DND-41 (cell line): Measurements from ENCODE around the gene TMEM11.

Experiments used
- ATAC-seq: fragments of 200-7000 bp; cut with Tn5 transposase; 3 replicates; pipeline ENCODE4 v1.9.1; 2021; ENCODE audit warnings: low read depth; ENCODE audit not compliant: insufficient read depth
- DNase-seq: peaks from one replicate; pipeline ENCODE4 v3.0.0-alpha.2; 2020
- H2AFZ ChIP-seq: 2 replicates; pipeline ENCODE4 v1.6.0; 2012; ENCODE audit warnings: low read depth, low read length
- H3K27ac ChIP-seq: 2 replicates; pipeline ENCODE4 v1.5.1; 2012; ENCODE audit warnings: low read length, inconsistent platforms
- H3K27me3 ChIP-seq: fragments of 200-600 bp; sonication (generic); 2 replicates; pipeline ENCODE4 v1.6.0; 2012; ENCODE audit warnings: low read length, mild to moderate bottlenecking, inconsistent platforms; ENCODE audit not compliant: insufficient read depth, poor library complexity
- H3K36me3 ChIP-seq: 2 replicates; pipeline ENCODE4 v1.5.1; 2012; ENCODE audit warnings: low read length, inconsistent platforms; ENCODE audit not compliant: insufficient read depth
- H3K4me1 ChIP-seq: 2 replicates; pipeline ENCODE4 v1.5.1; 2012; ENCODE audit warnings: mild to moderate bottlenecking, low read length; ENCODE audit not compliant: insufficient read depth
- H3K4me2 ChIP-seq: 2 replicates; pipeline ENCODE4 v1.6.0; 2012; ENCODE audit warnings: mild to moderate bottlenecking, moderate library complexity, low read length, inconsistent platforms; ENCODE audit not compliant: insufficient read depth
- H3K4me3 ChIP-seq, 2 experiments: fragments of 200-600 bp in 1 of 2; shearing (Covaris generic) in 1 of 2; 2 replicates each; pipeline ENCODE4 v1.5.1; 2012 to 2016; ENCODE audit warnings: inconsistent platforms in 2 of 2, low read length in 2 of 2, mild to moderate bottlenecking in 2 of 2, low read depth in 1 of 2, moderate library complexity in 1 of 2
- H3K79me2 ChIP-seq: 2 replicates; pipeline ENCODE4 v1.6.0; 2012; ENCODE audit warnings: low read length, inconsistent platforms; ENCODE audit not compliant: insufficient read depth
- H3K9ac ChIP-seq: 2 replicates; pipeline ENCODE4 v1.6.0; 2012; ENCODE audit warnings: low read depth, mild to moderate bottlenecking, inconsistent platforms, low read length, moderate library complexity
- H3K9me3 ChIP-seq: 2 replicates; pipeline ENCODE4 v1.5.1; 2012; ENCODE audit warnings: low read length, moderate library complexity, mild to moderate bottlenecking, inconsistent platforms; ENCODE audit not compliant: insufficient read depth, severe bottlenecking
- H4K20me1 ChIP-seq: 2 replicates; pipeline ENCODE4 v1.6.0; 2012; ENCODE audit warnings: low read length; ENCODE audit not compliant: insufficient read depth
- EZH2 ChIP-seq: IDR thresholded peaks from 3 replicates; pipeline ENCODE4 v1.6.1; 2012; ENCODE audit warnings: borderline replicate concordance, low read depth, mild to moderate bottlenecking, moderate library complexity, low read length, inconsistent platforms; ENCODE audit not compliant: severe bottlenecking
- TF ChIP-seq, protein P1 (sequence below): IDR thresholded peaks from 2 replicates; pipeline ENCODE4 v1.5.1; 2012; ENCODE audit warnings: borderline replicate concordance, low read length, moderate library complexity, mild to moderate bottlenecking; ENCODE audit not compliant: poor library complexity, severe bottlenecking; ENCODE audit errors: extremely low read depth

The TMEM11 gene

DNA sequence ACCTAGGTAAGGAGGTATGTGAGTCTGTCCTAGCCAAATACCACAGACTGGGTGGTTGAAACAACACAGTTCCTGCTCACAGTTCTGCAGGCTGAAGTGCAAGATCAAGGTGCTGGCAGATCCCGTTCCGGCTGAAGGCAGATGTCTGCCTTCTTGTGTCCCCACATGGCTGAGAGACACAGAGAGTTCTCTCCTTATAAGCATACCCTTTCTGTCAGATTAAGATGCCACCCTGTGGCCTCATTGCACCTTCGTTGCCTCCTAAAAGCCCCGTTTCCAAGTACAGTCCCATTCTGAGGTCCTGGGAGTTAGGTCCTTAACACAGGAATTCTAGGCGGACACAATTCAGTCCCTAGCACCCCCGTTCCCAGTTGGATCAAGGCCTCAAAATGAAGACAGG is 9.1 kb upstream of the TMEM11 start:
- Histone ChIP-seq H3K27me3 (no peaks in the 10 kb centered on the region), H3K9me3 (no peaks in the 10 kb centered on the region), H3K27ac (no peak overlapping the region), H3K79me2 (peaks cover 45% of the 10 kb centered on the region), H3K4me1 (no peaks in the 10 kb centered on the region), H3K36me3 (peaks cover 30% of the 10 kb centered on the region), H2AFZ (no peak overlapping the region), H4K20me1 (peaks cover 29% of the 10 kb centered on the region), H3K4me3 (no peak overlapping the region), H3K4me2 (no peak overlapping the region), H3K9ac (no peak overlapping the region)
- TF ChIP-seq, protein P1, sequence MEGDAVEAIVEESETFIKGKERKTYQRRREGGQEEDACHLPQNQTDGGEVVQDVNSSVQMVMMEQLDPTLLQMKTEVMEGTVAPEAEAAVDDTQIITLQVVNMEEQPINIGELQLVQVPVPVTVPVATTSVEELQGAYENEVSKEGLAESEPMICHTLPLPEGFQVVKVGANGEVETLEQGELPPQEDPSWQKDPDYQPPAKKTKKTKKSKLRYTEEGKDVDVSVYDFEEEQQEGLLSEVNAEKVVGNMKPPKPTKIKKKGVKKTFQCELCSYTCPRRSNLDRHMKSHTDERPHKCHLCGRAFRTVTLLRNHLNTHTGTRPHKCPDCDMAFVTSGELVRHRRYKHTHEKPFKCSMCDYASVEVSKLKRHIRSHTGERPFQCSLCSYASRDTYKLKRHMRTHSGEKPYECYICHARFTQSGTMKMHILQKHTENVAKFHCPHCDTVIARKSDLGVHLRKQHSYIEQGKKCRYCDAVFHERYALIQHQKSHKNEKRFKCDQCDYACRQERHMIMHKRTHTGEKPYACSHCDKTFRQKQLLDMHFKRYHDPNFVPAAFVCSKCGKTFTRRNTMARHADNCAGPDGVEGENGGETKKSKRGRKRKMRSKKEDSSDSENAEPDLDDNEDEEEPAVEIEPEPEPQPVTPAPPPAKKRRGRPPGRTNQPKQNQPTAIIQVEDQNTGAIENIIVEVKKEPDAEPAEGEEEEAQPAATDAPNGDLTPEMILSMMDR, result no peak
- no peak for TF ChIP-seq EZH2
- DNase-seq (no peak), ATAC-seq (no peak)

DNA sequence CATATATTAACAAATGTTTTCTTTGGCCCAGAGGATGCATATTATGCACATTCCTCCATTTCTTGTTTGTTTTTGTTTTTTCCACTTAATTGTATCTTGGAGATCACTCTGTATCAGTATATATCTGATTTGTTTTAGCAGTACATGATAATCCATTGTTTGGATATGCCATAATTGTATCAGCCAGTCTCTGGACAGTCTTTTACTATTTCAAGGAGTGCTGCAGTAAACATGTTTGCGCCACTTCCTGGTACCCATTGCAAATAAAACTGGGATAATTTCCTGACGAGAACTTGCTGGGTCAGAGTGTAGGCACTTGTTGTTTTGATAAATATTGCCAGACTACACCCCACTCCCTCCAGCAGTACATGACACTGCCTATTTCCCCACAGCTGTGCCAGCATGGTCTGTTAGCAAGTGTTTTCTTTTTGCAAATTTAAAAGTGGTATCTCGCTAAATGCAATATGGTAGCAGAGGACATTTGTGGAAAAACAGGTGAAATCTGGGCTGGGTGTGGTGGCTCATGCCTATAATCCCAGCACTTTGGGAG is 4.9 kb upstream of the TMEM11 start:
- Histone ChIP-seq H3K27ac (no peak overlapping the region), H3K27me3 (no peaks in the 10 kb centered on the region), H3K4me1 (peaks cover 15% of the 10 kb centered on the region), H3K4me3 (no peak overlapping the region), H3K36me3 (peaks cover 41% of the 10 kb centered on the region), H3K4me2 (no peak overlapping the region), H3K9ac (no peak overlapping the region), H4K20me1 (peaks cover 35% of the 10 kb centered on the region), H3K9me3 (no peaks in the 10 kb centered on the region), H3K79me2 (peaks cover 82% of the 10 kb centered on the region), H2AFZ (no peak overlapping the region)
- no peak for DNase-seq
- TF ChIP-seq, protein P1, result no peak
- no peak for ATAC-seq

DNA sequence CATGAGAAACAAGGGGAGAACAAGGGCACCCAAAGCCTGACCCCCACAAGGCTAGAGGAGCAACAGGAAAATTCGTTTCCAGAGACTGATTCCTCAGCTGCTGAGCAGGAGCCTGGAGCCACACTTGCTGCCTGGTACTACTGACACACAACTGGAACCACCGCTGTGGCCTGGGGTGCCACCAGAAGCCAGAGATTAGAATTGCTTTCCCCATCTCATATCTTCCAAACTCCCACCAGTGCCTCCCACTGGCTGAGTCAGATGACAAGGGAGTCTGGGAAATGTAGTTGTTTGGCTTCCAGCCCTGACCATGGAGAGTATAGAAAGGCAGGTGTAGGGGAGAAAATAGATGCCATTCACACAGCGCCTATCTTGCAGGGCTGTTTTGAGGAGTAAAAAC is 4.1 kb upstream of the TMEM11 start:
- Histone ChIP-seq H3K27ac (no peak overlapping the region), H3K9ac (no peak overlapping the region), H3K4me3 (no peak overlapping the region), H3K9me3 (no peaks in the 10 kb centered on the region), H2AFZ (no peak overlapping the region), H3K4me2 (no peak overlapping the region), H3K4me1 (peaks cover 16% of the 10 kb centered on the region), H3K79me2 (peaks cover 89% of the 10 kb centered on the region), H4K20me1 (peaks cover 35% of the 10 kb centered on the region), H3K27me3 (no peaks in the 10 kb centered on the region), H3K36me3 (peaks cover 47% of the 10 kb centered on the region)
- ATAC-seq (no peak), DNase-seq (no peak)
- TF ChIP-seq, protein P1, result no peak
- TF ChIP-seq EZH2, result no peak

DNA sequence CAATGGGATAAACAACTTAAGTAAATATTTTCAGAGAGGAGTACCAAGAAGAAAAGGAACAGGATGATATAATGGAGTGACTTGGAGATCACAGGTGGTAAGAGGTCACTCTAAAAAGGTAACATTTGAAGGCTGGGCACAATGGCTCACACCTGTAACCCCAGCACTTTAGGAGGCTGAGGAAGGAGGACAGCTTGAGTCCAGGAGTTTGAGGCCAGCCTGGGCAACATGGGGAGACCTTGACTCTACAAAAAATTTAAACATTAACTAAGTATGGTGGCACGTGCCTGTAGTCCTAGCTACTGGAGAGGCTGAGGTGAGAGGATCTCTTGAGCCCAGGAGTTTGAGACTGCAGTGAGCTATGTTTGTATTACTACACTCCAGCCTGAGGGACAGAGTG is 3.4 kb upstream of the TMEM11 start:
- Histone ChIP-seq H3K4me3 (no peak overlapping the region), H2AFZ (no peak overlapping the region), H3K9me3 (no peaks in the 10 kb centered on the region), H3K36me3 (peaks cover 41% of the 10 kb centered on the region), H3K27ac (no peak overlapping the region), H3K9ac (no peak overlapping the region), H3K4me2 (no peak overlapping the region), H3K27me3 (no peaks in the 10 kb centered on the region), H3K4me1 (peaks cover 23% of the 10 kb centered on the region), H3K79me2 (peaks cover 90% of the 10 kb centered on the region), H4K20me1 (peaks cover 36% of the 10 kb centered on the region)
- no peak for DNase-seq
- no peak for ATAC-seq
- no peak for TF ChIP-seq EZH2
- TF ChIP-seq, protein P1, result no peak
